ENCODE data around the gene NAV2.

The NAV2 gene

DNA sequence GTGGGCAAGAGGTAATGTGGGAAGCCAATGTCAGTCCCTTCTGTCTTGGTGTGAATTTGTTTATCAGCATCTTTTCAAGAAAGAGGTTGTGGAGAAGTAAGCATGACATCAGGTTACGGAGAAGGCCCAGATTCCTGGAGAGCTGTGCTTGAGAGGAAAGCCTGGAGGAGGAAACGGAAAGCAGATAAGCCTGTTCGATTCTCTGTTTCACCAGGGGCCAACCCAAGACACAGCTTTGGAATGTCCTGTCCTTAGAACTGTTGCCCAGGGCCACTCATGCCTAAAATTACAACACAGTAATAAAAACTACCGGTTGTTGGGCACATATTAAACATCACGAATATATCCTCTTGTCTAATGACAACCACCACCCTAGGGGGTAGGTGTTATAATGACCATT is 148.5 kb downstream of the NAV2 start:
- in situ Hi-C loops (cut with HindIII; ENCODE audit: low pct_ligation_motif_present, low sequenced_read_pairs) = no loop called here

GRCh38 chr11:19862091-19862490 is 149.5 kb downstream of the NAV2 start:
- in situ Hi-C loops (cut with HindIII; ENCODE audit: low pct_ligation_motif_present, low sequenced_read_pairs) = no loop called here
- Histone ChIP-seq H3K36me3 (replicated peaks) (no peaks in the 10 kb centered on the region), H3K27ac (no peak overlapping the region)

More for the DNA sequence above, 148.5 kb downstream of the NAV2 start:
- DNase-seq = peak; percentile 32
- Histone ChIP-seq H3K36me3 (replicated peaks) (no peaks in the 10 kb centered on the region), H3K4me3 (ENCODE audit: low read depth, low read length) (no peak overlapping the region), H3K27ac (no peak overlapping the region), H3K27me3 (replicated peaks) (no peaks in the 10 kb centered on the region)
- TF ChIP-seq CTCF (IDR thresholded peaks at IDR 0.05; ENCODE audit: low read depth, low read length, missing control alignments) = no peak

DNA sequence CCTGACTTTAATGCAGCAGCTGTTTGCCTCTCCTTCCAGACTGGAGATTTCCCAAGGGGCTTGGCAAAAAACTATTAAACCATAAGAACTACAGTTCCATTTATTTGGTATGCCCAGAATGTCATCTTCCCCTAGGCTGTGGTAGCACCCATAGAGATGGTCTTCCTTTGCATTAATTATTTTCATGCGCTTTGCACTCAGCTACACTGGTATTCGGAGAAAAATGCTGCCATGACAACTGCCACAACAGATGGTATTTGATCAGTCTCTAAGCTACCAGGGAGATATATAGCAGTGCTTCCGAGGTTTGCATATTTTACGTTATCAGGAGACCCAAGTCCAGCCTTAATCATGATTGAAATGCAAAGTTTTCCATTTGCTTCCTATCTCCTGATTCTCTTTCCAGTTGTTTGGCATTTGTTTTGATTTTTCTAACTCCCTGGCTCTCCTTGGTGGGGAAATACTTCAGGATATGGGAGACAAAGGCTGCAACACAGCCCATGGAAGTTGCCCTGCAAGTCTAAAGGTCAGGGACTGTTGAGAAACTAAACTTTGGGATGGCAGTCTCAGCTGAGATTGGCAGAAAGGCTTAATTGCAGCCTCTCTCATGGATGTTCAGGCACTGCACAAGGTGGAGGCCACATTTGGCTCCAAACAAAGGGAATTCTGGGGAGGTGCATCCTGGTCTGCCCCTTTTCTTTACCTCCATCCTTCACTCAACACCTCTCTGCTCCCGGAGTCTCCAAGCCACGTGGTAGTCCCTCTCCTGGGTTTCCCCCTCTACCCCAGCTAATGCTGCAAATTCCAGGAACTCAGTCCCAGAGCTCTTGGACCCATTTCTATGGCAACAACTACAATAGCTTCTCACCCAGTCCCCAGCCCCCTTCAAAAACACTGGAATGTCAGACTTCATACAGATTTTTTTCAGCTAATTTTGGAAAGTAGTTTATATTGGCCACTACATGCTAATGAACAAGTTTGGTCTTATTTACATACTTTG is 151.8 kb downstream of the NAV2 start:
- no peak overlapping the region for H3K4me3 ChIP-seq (ENCODE audit: low read depth, low read length)
- TF ChIP-seq CTCF (IDR thresholded peaks at IDR 0.05; ENCODE audit: low read depth, low read length, missing control alignments) = no peak
- no peaks in the 10 kb centered on the region for H3K36me3 ChIP-seq (replicated peaks)
- DNase-seq = peak; percentile 44
- H3K27me3 ChIP-seq (replicated peaks) = no peaks in the 10 kb centered on the region
- no peak overlapping the region for H3K27ac ChIP-seq
- in situ Hi-C loops (cut with HindIII; ENCODE audit: low pct_ligation_motif_present, low sequenced_read_pairs) = no loop called here

More at GRCh38 chr11:19862091-19862490, 149.5 kb downstream of the NAV2 start:
- H3K4me3 ChIP-seq (ENCODE audit: low read depth, low read length) = no peak overlapping the region
- no peak for TF ChIP-seq CTCF (IDR thresholded peaks at IDR 0.05; ENCODE audit: low read depth, low read length, missing control alignments)
- H3K27me3 ChIP-seq (replicated peaks) = no peaks in the 10 kb centered on the region
- DNase-seq = no peak

- Histone ChIP-seq H3K27ac (no peak overlapping the region), H3K4me3 (ENCODE audit: low read depth, low read length) (no peak overlapping the region), H3K36me3 (replicated peaks) (no peaks in the 10 kb centered on the region), H3K27me3 (replicated peaks) (no peaks in the 10 kb centered on the region)
- DNase-seq = no peak
- in situ Hi-C loops (cut with HindIII; ENCODE audit: low pct_ligation_motif_present, low sequenced_read_pairs) = no loop called here
- no peak for TF ChIP-seq CTCF (IDR thresholded peaks at IDR 0.05; ENCODE audit: low read depth, low read length, missing control alignments)
These were observed 153.4 kb downstream of the NAV2 start for GRCh38 chr11:19866037-19866436.

GRCh38 chr11:19866521-19866920 is 153.9 kb downstream of the NAV2 start:
- in situ Hi-C loops (cut with HindIII; ENCODE audit: low pct_ligation_motif_present, low sequenced_read_pairs) = no loop called here
- Histone ChIP-seq H3K27ac (no peak overlapping the region), H3K4me3 (ENCODE audit: low read depth, low read length) (no peak overlapping the region), H3K27me3 (replicated peaks) (no peaks in the 10 kb centered on the region), H3K36me3 (replicated peaks) (no peaks in the 10 kb centered on the region)
- DNase-seq = no peak
- no peak for TF ChIP-seq CTCF (IDR thresholded peaks at IDR 0.05; ENCODE audit: low read depth, low read length, missing control alignments)
